ENCODE results near the gene CRIM1. TPM values are rescaled to one million over a fixed set of nuclear protein-coding genes. Genes with fewer than 3 reads are reported as not detected.

CRIM1 gene
- total RNA-seq, 2 donors from 2014 or later = 26.7 to 26.9 TPM

- H3K27me3 Mint-ChIP-seq (ENCODE audit: insufficient read depth) = peaks cover 16% of the 10 kb centered on the region
- DNase-seq = no peak
- H3K36me3 Mint-ChIP-seq (ENCODE audit: low read depth) = no peaks in the 10 kb centered on the region
- Histone ChIP-seq H3K4me1 (ENCODE audit: control insufficient read depth, insufficient read depth, low read length) (peaks cover 3% of the 10 kb centered on the region), H3K36me3 (ENCODE audit: control insufficient read depth, insufficient read depth, low read length) (no peaks in the 10 kb centered on the region), H3K27ac (ENCODE audit: low read depth, low read length) (no peak overlapping the region), H3K9ac (ENCODE audit: extremely low read depth, low read length, poor library complexity, severe bottlenecking) (no peak overlapping the region), H3K9me3 (ENCODE audit: control insufficient read depth, low read length) (no peaks in the 10 kb centered on the region), H3K27me3 (ENCODE audit: control insufficient read depth, insufficient read depth, low read length, poor library complexity, severe bottlenecking) (peaks cover 10% of the 10 kb centered on the region), H3K4me3 (ENCODE audit: low read length) (no peak overlapping the region)
- no peak overlapping the region for H3K27ac Mint-ChIP-seq
- no peak for TF ChIP-seq CTCF (conservative IDR thresholded peaks at IDR 0.05)
- WGBS, 2 experiments (ENCODE audit: insufficient coverage in 1 of 2, insufficient read length in 1 of 2) = 90 to 100% methylated on average over 2 of the region's 2 CpGs
- no peak overlapping the region for H3K4me3 Mint-ChIP-seq
- peaks cover 28% of the 10 kb centered on the region for H3K4me1 Mint-ChIP-seq
- H3K9me3 Mint-ChIP-seq = no peaks in the 10 kb centered on the region
These were observed 4.3 kb upstream of the CRIM1 start for GRCh38 chr2:36351291-36351690.

- Mint-ChIP-seq H3K4me1 (peaks cover 28% of the 10 kb centered on the region), H3K36me3 (ENCODE audit: low read depth) (no peaks in the 10 kb centered on the region), H3K4me3 (no peak overlapping the region), H3K27ac (no peak overlapping the region), H3K27me3 (ENCODE audit: insufficient read depth) (peaks cover 16% of the 10 kb centered on the region), H3K9me3 (no peaks in the 10 kb centered on the region)
- H3K36me3 ChIP-seq (ENCODE audit: control insufficient read depth, insufficient read depth, low read length) = no peaks in the 10 kb centered on the region
- peaks cover 10% of the 10 kb centered on the region for H3K27me3 ChIP-seq (ENCODE audit: control insufficient read depth, insufficient read depth, low read length, poor library complexity, severe bottlenecking)
- no peak overlapping the region for H3K27ac ChIP-seq (ENCODE audit: low read depth, low read length)
- TF ChIP-seq CTCF (conservative IDR thresholded peaks at IDR 0.05) = peak; percentile 74
- DNase-seq = peak; percentile 66
- H3K9me3 ChIP-seq (ENCODE audit: control insufficient read depth, low read length) = no peaks in the 10 kb centered on the region
- H3K4me3 ChIP-seq (ENCODE audit: low read length) = no peak overlapping the region
- no peak overlapping the region for H3K9ac ChIP-seq (ENCODE audit: extremely low read depth, low read length, poor library complexity, severe bottlenecking)
- 29 to 33% methylated on average over 3 to 10 of the region's 10 CpGs for WGBS, 2 experiments (ENCODE audit: insufficient coverage in 1 of 2, insufficient read length in 1 of 2)
- peaks cover 3% of the 10 kb centered on the region for H3K4me1 ChIP-seq (ENCODE audit: control insufficient read depth, insufficient read depth, low read length)
These were observed 3.7 kb upstream of the CRIM1 start for GRCh38 chr2:36351736-36352349.

- peaks cover 16% of the 10 kb centered on the region for H3K27me3 Mint-ChIP-seq (ENCODE audit: insufficient read depth)
- peaks cover 10% of the 10 kb centered on the region for H3K27me3 ChIP-seq (ENCODE audit: control insufficient read depth, insufficient read depth, low read length, poor library complexity, severe bottlenecking)
- TF ChIP-seq CTCF (conservative IDR thresholded peaks at IDR 0.05) = no peak
- H3K9me3 ChIP-seq (ENCODE audit: control insufficient read depth, low read length) = no peaks in the 10 kb centered on the region
- H3K9me3 Mint-ChIP-seq = no peaks in the 10 kb centered on the region
- H3K36me3 Mint-ChIP-seq (ENCODE audit: low read depth) = no peaks in the 10 kb centered on the region
- peaks cover 33% of the 10 kb centered on the region for H3K4me1 Mint-ChIP-seq
- no peak overlapping the region for H3K4me3 ChIP-seq (ENCODE audit: low read length)
- H3K4me1 ChIP-seq (ENCODE audit: control insufficient read depth, insufficient read depth, low read length) = peaks cover 3% of the 10 kb centered on the region
- no peak overlapping the region for H3K27ac ChIP-seq (ENCODE audit: low read depth, low read length)
- WGBS, 2 experiments (ENCODE audit: insufficient coverage in 1 of 2, insufficient read length in 1 of 2) = 63 to 67% methylated on average over 2 to 3 of the region's 3 CpGs
- DNase-seq = no peak
- no peak overlapping the region for H3K4me3 Mint-ChIP-seq
- H3K36me3 ChIP-seq (ENCODE audit: control insufficient read depth, insufficient read depth, low read length) = no peaks in the 10 kb centered on the region
- H3K27ac Mint-ChIP-seq = no peak overlapping the region
- H3K9ac ChIP-seq (ENCODE audit: extremely low read depth, low read length, poor library complexity, severe bottlenecking) = no peak overlapping the region
These were observed 2.9 kb upstream of the CRIM1 start for GRCh38 chr2:36352701-36353100.

All from endodermal cell (in vitro differentiated cells).